Loucy (cell line): Measurements from ENCODE around the gene FPGS.

Source experiments
- CTCF ChIP-seq: fragments of 200-600 bp; sonication (generic); conservative IDR thresholded peaks from 2 replicates; pipeline ENCODE4 v1.5.1; 2014; ENCODE audit warnings: mild to moderate bottlenecking, antibody characterized with exemption, low read length
- EZH2phosphoT487 ChIP-seq: fragments of 200-600 bp; IDR thresholded peaks from 2 replicates; pipeline ENCODE4 v1.6.1; 2018; ENCODE audit warnings: antibody characterized with exemption, mild to moderate bottlenecking, moderate library complexity, borderline replicate concordance

GRCh38 chr9:127855522-127855921, 52.8 kb downstream of the FPGS start:
- TF ChIP-seq CTCF (no peak), EZH2phosphoT487 (no peak)
